BJ (cell line): ENCODE results near the gene FRYL. TPM values are rescaled to one million over a fixed set of nuclear protein-coding genes. Genes with fewer than 3 reads are reported as not detected.

Experiments
- CTCF ChIA-PET: fragments of 350-600 bp; formaldehyde crosslinking; extraction: SDS; loops from one replicate; lab custom pipeline; 2021; ENCODE audit warnings: antibody characterized with exemption, inconsistent platforms; lab: Yijun Ruan, JAX
- POLR2A ChIA-PET: fragments of 300-600 bp; sonication (Branson Sonifier 250); formaldehyde crosslinking; extraction: SDS; loops from one replicate; lab custom pipeline; 2021; ENCODE audit warnings: antibody characterized with exemption; lab: Charles Lee
- DNase-seq: peaks from one replicate; pipeline ENCODE4 v3.0.0-alpha.2; 2011; ENCODE audit warnings: low read depth
- H3K27me3 ChIP-seq: 2 replicates; pipeline ENCODE4 v1.6.0; 2011; ENCODE audit warnings: low read length; ENCODE audit not compliant: control insufficient read depth, insufficient read depth
- H3K36me3 ChIP-seq: 2 replicates; pipeline ENCODE4 v1.5.1; 2011; ENCODE audit warnings: low read length; ENCODE audit not compliant: control insufficient read depth, insufficient read depth
- H3K4me3 ChIP-seq: 2 replicates; pipeline ENCODE4 v1.5.1; 2011; ENCODE audit warnings: low read depth, mild to moderate bottlenecking, control low read depth, low read length
- CTCF ChIP-seq: IDR thresholded peaks from 2 replicates; pipeline ENCODE4 v1.5.1; 2011; ENCODE audit warnings: low read depth, mild to moderate bottlenecking, control low read depth, inconsistent platforms, low read length, moderate library complexity; ENCODE audit not compliant: insufficient read depth
- polyA plus RNA-seq: library from polyadenylated mRNA; depleted of rRNA; stranded (reverse); fragments of >200 nt; gene quantifications from 2 replicates; pipeline ENCODE4 v1.2.3, GENCODE V29; 2011

FRYL gene
- polyA plus RNA-seq, 1 experiment: 12.6 TPM

DNA sequence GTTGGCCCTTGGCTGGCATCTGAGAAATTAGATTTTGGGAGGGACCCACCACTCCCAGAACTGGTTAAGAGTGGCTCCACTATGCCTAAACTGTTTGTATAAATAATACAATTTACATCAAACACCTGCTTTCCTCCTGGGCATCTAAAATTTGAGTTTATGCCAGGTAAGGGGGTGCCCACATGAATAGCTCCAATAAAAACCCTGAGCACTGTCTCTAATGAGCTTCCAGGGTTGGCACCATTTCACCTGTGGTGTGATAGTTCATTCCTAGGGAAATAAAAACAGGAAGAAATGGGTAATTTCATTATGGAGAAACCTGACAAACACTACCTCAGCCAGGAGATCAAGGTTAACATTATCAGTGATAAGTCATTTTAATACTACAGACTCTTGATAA, 119.7 kb downstream of the FRYL start:
- H3K27me3 ChIP-seq: no peaks in the 10 kb centered on the region
- no peak for DNase-seq
- H3K36me3 ChIP-seq: no peaks in the 10 kb centered on the region
- no peak overlapping the region for H3K4me3 ChIP-seq
- CTCF ChIA-PET: interaction anchor here (1.2 kb wide), 1 partner anchor 9 kb away, joined by 3 read pairs; no protein-coding TSS in a partner anchor
- no peak for TF ChIP-seq CTCF
- POLR2A ChIA-PET: no interaction called here

- H3K36me3 ChIP-seq: no peaks in the 10 kb centered on the region
- CTCF ChIA-PET: interaction anchor here (0.6 to 0.9 kb wide), 2 partner anchors 11 to 13 kb away, joined by 3 read pairs; no protein-coding TSS in a partner anchor
- no peak overlapping the region for H3K4me3 ChIP-seq
- no peaks in the 10 kb centered on the region for H3K27me3 ChIP-seq
- POLR2A ChIA-PET: no interaction called here
- TF ChIP-seq CTCF: no peak
- no peak for DNase-seq
Observed at GRCh38 chr4:48654015-48654664, 125.9 kb downstream of the FRYL start.

DNA sequence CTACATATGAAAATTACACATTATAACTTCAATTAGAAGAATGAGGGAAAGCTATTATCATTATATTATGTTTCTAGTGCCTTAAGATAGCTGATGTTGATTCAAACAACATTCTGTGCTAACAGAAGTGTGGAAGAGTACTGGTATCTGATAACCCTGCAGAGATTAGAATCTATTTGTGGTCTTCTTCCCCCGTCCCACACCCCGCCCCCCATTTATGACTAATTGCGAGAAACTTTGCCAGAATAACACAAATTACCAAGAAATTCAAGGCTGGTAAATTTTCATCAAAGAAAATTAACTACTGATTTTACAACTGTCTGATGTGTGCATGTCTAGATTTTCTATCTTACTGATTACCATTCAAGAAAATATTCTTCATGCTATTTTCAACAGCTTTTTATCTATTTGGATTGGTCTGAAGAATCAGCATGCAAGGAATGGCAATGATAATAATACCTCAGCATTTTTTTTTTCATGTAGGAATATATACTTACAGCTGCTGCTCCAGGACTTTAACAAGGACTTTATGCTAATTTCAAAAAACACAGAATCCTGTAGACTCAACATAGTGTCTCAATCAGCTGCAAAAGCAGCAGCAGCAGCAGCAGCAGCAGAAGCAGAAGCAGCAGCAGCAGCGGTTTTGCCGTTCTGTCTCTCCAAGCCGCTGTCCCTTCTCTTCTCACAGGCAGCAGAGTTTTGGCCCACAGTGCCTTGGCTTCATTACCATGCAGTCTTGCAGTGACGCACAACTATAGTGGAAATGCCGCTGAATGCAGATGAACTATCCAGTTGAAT, 126.7 kb downstream of the FRYL start:
- no peaks in the 10 kb centered on the region for H3K36me3 ChIP-seq
- ChIA-PET CTCF (interaction anchor here (0.6 to 0.9 kb wide), 3 partner anchors 11 to 390 kb away, joined by 3 read pairs; no protein-coding TSS in a partner anchor), POLR2A (no interaction called here)
- DNase-seq: no peak
- H3K27me3 ChIP-seq: no peaks in the 10 kb centered on the region
- no peak overlapping the region for H3K4me3 ChIP-seq
- TF ChIP-seq CTCF: no peak

- CTCF ChIA-PET: no interaction called here
- no peak for TF ChIP-seq CTCF
- DNase-seq: peak; percentile 54
- no peaks in the 10 kb centered on the region for H3K36me3 ChIP-seq
- H3K4me3 ChIP-seq: no peak overlapping the region
- no peaks in the 10 kb centered on the region for H3K27me3 ChIP-seq
- POLR2A ChIA-PET: interaction anchor here (1.1 kb wide), 1 partner anchor 50 kb away, joined by 3 read pairs; no protein-coding TSS in a partner anchor
Observed at GRCh38 chr4:48651914-48652313, 128.2 kb downstream of the FRYL start.

GRCh38 chr4:48649505-48649904, 130.6 kb downstream of the FRYL start:
- Histone ChIP-seq H3K27me3 (no peaks in the 10 kb centered on the region), H3K4me3 (no peak overlapping the region), H3K36me3 (no peaks in the 10 kb centered on the region)
- ChIA-PET CTCF (no interaction called here), POLR2A (no interaction called here)
- TF ChIP-seq CTCF: no peak
- DNase-seq: no peak
